ENCODE data around the gene IL6ST.

The IL6ST gene

DNA sequence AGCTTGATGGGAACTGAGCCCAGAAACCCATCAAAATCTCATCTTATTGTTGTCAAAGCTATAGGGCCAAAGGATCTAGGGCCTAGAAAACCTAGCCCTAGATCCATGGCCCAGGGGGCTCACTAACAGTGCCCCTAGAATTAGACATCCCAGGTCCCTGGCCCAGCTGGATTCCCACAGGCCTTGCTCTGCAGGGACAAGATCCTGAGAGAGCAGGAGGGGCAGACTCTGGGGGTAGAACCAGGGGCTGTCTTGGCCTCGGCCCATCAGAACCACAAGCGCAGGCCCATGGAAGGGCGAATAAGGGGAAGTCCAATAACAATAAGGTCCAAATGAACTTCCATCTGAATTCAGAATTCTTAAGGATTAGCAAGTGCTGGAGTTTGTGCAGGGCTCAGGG lies 69.6 kb downstream of the IL6ST start:
- TF ChIP-seq POLR2A (IDR thresholded peaks at IDR 0.05; ENCODE audit: low read depth, low read length) (no peak), SPI1 (IDR thresholded peaks at IDR 0.05; ENCODE audit: low read depth, low read length) (no peak), POLR2AphosphoS5 (IDR thresholded peaks at IDR 0.05; ENCODE audit: low read depth, low read length) (no peak), POU2F2 (IDR thresholded peaks at IDR 0.05; ENCODE audit: low read depth, low read length) (no peak), TAF1 (IDR thresholded peaks at IDR 0.05; ENCODE audit: low read depth, low read length) (no peak), PAX5 (IDR thresholded peaks at IDR 0.05; ENCODE audit: insufficient read depth, low read length, severe bottlenecking) (no peak)
- DNase-seq (ENCODE audit: insufficient read length, low spot score) (no peak), FAIRE-seq (no peak)

DNA sequence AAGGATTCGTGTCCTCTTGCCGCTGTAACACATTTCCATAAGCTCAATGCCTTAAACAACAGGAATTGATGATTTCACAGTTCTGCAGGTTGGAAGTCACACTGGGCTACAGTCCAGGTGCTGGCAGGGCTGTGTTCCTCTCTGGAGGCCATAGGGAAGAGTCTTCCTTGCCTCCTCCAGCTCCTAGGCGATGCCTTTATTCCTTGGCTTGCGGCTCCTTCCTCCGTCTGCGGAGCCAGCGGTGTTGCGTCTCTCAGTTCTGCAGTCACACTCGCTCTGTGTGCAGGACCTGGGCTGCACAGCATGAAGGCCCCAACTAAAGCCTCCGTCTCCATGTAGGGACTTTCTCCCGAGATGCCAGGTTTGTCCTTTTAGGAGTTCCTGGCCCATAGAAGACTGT lies 70.0 kb downstream of the IL6ST start:
- no peak for DNase-seq (ENCODE audit: insufficient read length, low spot score)
- TF ChIP-seq POLR2AphosphoS5 (IDR thresholded peaks at IDR 0.05; ENCODE audit: low read depth, low read length) (no peak), SPI1 (IDR thresholded peaks at IDR 0.05; ENCODE audit: low read depth, low read length) (no peak), TAF1 (IDR thresholded peaks at IDR 0.05; ENCODE audit: low read depth, low read length) (no peak), PAX5 (IDR thresholded peaks at IDR 0.05; ENCODE audit: insufficient read depth, low read length, severe bottlenecking) (no peak), POLR2A (IDR thresholded peaks at IDR 0.05; ENCODE audit: low read depth, low read length) (no peak), POU2F2 (IDR thresholded peaks at IDR 0.05; ENCODE audit: low read depth, low read length) (no peak)
- FAIRE-seq, result no peak

DNA sequence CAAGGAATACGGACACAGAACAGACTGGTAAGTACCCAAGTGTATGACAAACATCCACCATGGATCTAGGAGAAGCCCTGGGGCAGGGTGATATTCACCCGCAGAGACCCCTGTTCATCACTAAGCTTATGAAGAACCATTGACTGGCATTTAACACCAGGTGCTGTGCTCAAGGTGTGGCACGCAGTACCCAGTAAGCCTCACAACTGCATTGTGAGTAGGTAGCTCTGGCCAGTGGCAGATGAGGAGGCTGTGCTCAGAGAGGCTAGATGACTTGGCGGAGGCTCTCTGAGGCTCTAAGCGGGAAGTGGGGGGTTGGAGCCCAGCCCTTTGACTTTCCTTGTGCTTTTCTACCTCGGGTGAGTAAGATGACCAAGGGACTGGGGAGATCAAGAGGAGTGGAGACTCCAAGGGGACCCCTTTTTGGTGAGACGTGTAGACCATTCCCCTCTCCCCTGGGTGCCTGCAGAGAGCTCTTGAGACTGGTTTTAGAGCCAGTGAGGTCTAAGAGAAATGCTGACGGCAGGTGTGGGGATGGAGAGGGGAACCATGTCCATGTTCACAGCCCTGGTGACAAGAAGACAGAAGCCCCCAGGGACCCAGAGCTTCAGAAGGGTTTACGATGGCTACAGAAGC lies 70.8 kb downstream of the IL6ST start:
- TF ChIP-seq POU2F2 (IDR thresholded peaks at IDR 0.05; ENCODE audit: low read depth, low read length) (no peak), SPI1 (IDR thresholded peaks at IDR 0.05; ENCODE audit: low read depth, low read length) (no peak), PAX5 (IDR thresholded peaks at IDR 0.05; ENCODE audit: insufficient read depth, low read length, severe bottlenecking) (no peak), POLR2AphosphoS5 (IDR thresholded peaks at IDR 0.05; ENCODE audit: low read depth, low read length) (no peak), TAF1 (IDR thresholded peaks at IDR 0.05; ENCODE audit: low read depth, low read length) (no peak), POLR2A (IDR thresholded peaks at IDR 0.05; ENCODE audit: low read depth, low read length) (no peak)
- DNase-seq (ENCODE audit: insufficient read length, low spot score) (no peak), FAIRE-seq (no peak)

DNA sequence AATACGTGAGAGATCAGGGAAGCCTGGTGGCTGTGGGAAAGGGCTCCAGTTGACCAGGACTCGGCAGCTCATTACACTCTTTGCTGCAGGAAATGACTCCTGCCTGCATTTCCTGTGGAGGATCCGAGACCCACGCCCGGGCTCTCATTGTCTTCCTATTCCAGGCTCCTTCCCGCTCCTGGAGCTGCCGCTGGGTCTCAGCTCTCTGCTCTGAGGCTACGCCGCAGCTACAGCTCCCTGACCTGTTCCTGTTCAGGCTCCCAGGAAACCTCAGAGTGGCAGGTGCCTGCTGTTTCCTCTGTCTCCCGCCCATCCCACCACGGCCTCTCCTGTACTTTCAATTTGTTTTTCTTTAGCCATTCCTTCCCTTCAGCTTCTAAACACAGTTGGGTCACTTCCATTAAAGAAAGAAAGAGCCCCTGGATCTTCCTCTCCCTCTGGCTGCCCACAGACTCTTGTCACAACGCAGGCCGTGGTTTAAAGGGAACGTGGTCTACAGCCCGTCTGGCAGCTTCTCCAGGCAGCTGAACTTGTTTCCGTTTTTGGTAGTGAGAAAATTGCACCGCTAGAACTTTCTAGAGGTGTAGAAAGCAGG lies 71.5 kb downstream of the IL6ST start:
- TF ChIP-seq POLR2A (IDR thresholded peaks at IDR 0.05; ENCODE audit: low read depth, low read length), result no peak
- no peak for TF ChIP-seq TAF1 (IDR thresholded peaks at IDR 0.05; ENCODE audit: low read depth, low read length)
- DNase-seq (ENCODE audit: insufficient read length, low spot score) (no peak), FAIRE-seq (peak; percentile 33)

DNA sequence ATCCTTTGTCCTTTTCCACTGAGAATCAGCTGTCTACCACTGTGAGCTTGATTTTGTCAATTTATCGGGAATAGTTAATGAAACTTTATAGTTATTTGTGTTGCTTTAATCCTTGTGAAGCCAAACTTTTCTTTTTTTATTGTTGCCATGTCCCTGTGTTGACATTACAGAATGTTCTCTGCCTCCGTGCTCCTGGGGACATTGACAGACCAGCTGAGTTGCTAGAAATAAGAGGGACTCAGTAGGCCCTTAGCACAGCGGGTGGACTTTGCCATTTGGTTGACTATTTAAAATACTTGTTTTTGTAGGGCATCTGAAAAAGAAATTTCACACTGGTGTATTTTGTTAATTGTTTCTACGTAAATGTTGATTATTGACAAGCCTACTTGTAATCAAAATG lies 73.1 kb downstream of the IL6ST start:
- TF ChIP-seq SPI1 (IDR thresholded peaks at IDR 0.05; ENCODE audit: low read depth, low read length) (no peak), POU2F2 (IDR thresholded peaks at IDR 0.05; ENCODE audit: low read depth, low read length) (no peak), POLR2A (IDR thresholded peaks at IDR 0.05; ENCODE audit: low read depth, low read length) (no peak), TAF1 (IDR thresholded peaks at IDR 0.05; ENCODE audit: low read depth, low read length) (no peak)
- FAIRE-seq (no peak), DNase-seq (ENCODE audit: insufficient read length, low spot score) (no peak)

DNA sequence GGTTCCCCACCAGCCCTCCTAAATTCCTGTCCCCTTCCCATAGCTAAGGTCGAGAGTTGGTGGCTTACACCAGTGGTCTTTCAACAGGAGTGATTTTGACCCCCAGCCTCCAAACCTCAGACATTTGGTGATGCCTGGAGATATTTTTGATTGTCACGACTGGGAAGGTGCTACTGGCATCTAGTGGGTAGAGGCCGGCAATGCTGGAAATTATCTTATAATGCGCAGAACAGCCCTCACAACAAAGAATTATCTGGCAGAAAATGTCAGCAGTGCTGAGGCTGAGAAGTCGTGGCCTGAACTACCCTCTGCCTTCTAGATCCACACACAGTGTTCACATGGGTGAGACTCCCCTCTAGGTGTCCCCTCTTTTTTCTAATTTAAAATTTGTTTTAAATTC lies 74.0 kb downstream of the IL6ST start:
- FAIRE-seq (no peak), DNase-seq (ENCODE audit: insufficient read length, low spot score) (no peak)
- TF ChIP-seq POLR2AphosphoS5 (IDR thresholded peaks at IDR 0.05; ENCODE audit: low read depth, low read length) (no peak), POU2F2 (IDR thresholded peaks at IDR 0.05; ENCODE audit: low read depth, low read length) (no peak), PAX5 (IDR thresholded peaks at IDR 0.05; ENCODE audit: insufficient read depth, low read length, severe bottlenecking) (no peak), SPI1 (IDR thresholded peaks at IDR 0.05; ENCODE audit: low read depth, low read length) (no peak), POLR2A (IDR thresholded peaks at IDR 0.05; ENCODE audit: low read depth, low read length) (no peak), TAF1 (IDR thresholded peaks at IDR 0.05; ENCODE audit: low read depth, low read length) (no peak)

DNA sequence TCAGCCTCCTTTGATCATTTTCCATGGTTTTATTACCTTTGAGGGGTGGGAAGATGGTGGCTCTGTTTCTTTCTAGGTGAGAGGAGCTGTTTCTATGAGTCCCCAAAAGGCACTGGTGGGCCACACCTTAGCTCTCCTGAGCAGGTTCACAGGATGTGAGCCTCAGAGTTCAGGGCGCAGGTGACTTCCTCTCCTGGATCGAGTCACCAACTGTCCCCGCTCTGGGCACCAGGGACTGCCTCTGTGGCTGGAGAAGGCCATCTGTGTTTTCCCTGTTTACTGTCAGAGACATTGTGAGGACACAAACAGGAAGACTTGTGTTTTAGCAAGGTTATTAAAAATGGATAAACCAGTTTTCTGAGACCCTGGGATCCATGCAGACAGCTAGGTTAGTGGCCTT lies 75.1 kb downstream of the IL6ST start:
- no peak for DNase-seq (ENCODE audit: insufficient read length, low spot score)
- FAIRE-seq, result peak; percentile 16
- TF ChIP-seq PAX5 (IDR thresholded peaks at IDR 0.05; ENCODE audit: insufficient read depth, low read length, severe bottlenecking), result no peak
- TF ChIP-seq TAF1 (IDR thresholded peaks at IDR 0.05; ENCODE audit: low read depth, low read length), result no peak
- peak; percentile 59 for TF ChIP-seq SPI1 (IDR thresholded peaks at IDR 0.05; ENCODE audit: low read depth, low read length)

DNA sequence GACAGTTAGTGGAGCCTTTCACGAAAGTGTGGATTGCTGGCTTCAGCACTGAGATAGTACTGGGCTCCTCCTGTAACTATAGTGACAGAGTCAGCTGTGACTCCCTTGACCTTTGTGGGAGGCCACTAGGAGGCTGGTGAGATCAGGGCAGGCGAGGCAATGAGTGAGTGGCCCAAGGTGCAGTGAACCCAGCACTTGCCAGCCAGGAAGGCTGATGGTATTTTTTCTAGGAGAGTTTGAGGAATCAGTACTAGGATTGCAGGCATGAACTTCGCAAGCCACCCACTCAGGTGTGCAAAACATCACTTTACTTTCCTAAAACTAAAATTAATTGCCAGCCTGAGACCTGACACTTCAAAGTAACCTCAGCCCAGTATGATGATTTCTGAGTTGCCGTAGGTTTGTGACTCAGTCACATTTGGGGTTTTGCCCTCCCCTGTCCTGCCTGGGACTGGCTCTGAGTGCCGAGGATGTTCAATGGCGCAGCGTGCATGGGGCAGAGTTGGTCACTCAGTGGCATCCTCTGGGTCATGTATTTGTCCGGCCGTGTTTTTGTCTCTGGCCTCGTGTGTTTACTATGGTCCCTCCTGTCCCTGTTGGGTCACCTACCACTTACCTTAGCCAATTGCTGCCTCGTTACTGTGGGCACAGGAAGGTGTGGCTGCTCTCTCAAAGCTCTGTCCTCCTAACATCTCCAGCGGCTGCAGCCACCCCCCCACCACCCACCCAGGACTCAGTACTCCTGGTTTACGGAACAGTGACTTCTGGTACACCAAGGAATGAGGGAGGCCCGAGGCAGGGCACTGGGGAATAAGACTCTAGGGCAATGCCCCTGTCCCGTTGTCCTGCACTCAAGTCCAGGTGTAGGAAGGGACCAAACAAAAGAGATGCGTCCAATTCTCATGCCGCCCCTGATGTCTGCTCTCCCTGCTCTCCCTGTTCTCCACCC lies 76.4 kb downstream of the IL6ST start:
- no peak for TF ChIP-seq PAX5 (IDR thresholded peaks at IDR 0.05; ENCODE audit: insufficient read depth, low read length, severe bottlenecking)
- no peak for FAIRE-seq
- no peak for DNase-seq (ENCODE audit: insufficient read length, low spot score)

DNA sequence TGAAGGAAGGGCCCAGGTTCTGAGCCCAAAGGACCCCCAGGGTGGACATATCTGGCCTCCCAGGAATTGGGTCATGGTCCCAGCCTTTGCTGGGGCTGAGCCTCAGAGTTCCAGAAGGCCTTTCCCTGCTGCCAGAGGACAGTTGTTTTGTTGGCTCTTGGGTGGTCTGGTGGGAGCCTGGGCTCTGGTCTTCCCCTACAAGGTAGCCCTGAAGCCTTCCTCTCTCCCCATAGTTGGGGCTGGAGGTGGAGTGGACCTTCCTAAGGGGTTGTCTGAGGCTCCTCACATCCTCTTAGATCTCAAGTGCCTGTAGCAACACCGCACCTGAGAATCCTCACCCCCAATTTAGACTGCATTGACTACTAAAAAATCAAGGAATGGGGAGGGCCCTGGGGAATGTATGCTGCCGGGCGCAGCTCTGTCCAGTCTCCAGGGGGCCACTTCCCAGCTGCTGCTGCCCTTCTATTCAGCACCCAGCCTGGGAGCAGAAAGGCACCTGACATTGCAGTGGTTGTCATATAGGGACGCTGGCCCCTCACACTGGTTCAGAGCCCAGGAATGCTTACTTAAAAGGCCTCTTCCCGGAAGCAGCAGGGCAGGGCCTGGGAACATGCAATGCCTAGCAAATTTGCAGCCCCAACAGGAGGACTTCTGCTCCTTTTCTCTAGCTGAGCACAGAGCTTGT lies 77.2 kb downstream of the IL6ST start:
- DNase-seq (ENCODE audit: insufficient read length, low spot score), result no peak
- no peak for FAIRE-seq
- TF ChIP-seq PAX5 (IDR thresholded peaks at IDR 0.05; ENCODE audit: insufficient read depth, low read length, severe bottlenecking), result no peak
- TF ChIP-seq POLR2AphosphoS5 (IDR thresholded peaks at IDR 0.05; ENCODE audit: low read depth, low read length), result no peak

DNA sequence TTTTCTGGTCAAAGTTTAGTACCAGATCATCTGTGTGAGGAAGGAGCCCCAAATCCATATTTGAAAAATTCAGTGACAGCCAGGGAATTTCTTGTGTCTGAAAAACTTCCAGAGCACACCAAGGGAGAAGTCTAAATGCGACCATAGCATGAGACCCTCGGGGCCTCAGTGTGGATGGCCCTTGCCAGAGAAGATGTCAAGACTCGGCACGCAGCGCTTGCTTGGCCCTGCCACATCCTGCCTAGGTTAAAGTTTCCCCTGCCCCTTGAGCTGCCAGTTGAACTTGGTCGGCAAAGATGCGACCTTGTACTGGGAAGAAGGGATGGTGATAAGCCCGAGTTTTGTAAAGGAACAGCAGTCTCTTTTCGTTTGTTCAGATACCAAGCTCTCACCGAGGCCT lies 77.8 kb downstream of the IL6ST start:
- DNase-seq (ENCODE audit: insufficient read length, low spot score), result no peak
- TF ChIP-seq POLR2AphosphoS5 (IDR thresholded peaks at IDR 0.05; ENCODE audit: low read depth, low read length) (no peak), TAF1 (IDR thresholded peaks at IDR 0.05; ENCODE audit: low read depth, low read length) (no peak), POU2F2 (IDR thresholded peaks at IDR 0.05; ENCODE audit: low read depth, low read length) (no peak)
- no peak for FAIRE-seq

Measured in GM12891 (cell line).